DOHH2 (cell line): Measurements from ENCODE around the gene VPS26A.
"Not testable (repeated sequence)": the region's sequence is repeated elsewhere in the genome, so short reads cannot be mapped to it uniquely, and the experiment has no call there.

Experiments used
- H3F3A ChIP-seq: fragments of 200-600 bp; sonication (generic), shearing (Covaris generic); 2 replicates; pipeline ENCODE4 v1.6.0; 2016; ENCODE audit warnings: antibody characterized with exemption, mild to moderate bottlenecking; ENCODE audit not compliant: control insufficient read depth, insufficient read depth
- H3K27ac ChIP-seq: fragments of 200-600 bp; sonication (generic); 2 replicates; pipeline ENCODE4 v1.5.1; 2014; ENCODE audit warnings: low read depth, mild to moderate bottlenecking, low read length, moderate library complexity
- H3K27me3 ChIP-seq: fragments of 200-600 bp; sonication (generic); 2 replicates; pipeline ENCODE4 v1.6.1; 2014; ENCODE audit warnings: mild to moderate bottlenecking, low read length, mixed read lengths; ENCODE audit not compliant: control insufficient read depth
- H3K36me3 ChIP-seq: fragments of 200-600 bp; sonication (generic); 2 replicates; pipeline ENCODE4 v1.6.1; 2014; ENCODE audit warnings: mild to moderate bottlenecking, low read length, moderate library complexity, mixed read lengths; ENCODE audit not compliant: control insufficient read depth
- H3K4me1 ChIP-seq: fragments of 200-600 bp; sonication (generic); 2 replicates; pipeline ENCODE4 v1.6.1; 2014; ENCODE audit warnings: mild to moderate bottlenecking, low read length, mixed read lengths; ENCODE audit not compliant: control insufficient read depth
- H3K4me2 ChIP-seq: fragments of 200-600 bp; sonication (generic); 2 replicates; pipeline ENCODE4 v1.6.0; 2014; ENCODE audit warnings: mild to moderate bottlenecking, low read length, moderate library complexity
- H3K4me3 ChIP-seq: fragments of 200-600 bp; sonication (generic); 2 replicates; pipeline ENCODE4 v1.5.1; 2014; ENCODE audit warnings: mild to moderate bottlenecking, low read length, mixed read lengths
- H3K79me2 ChIP-seq: fragments of 200-600 bp; sonication (generic); 2 replicates; pipeline ENCODE4 v1.6.1; 2014; ENCODE audit warnings: mild to moderate bottlenecking, low read length, mixed read lengths; ENCODE audit not compliant: control insufficient read depth
- H3K9me2 ChIP-seq: fragments of 200-600 bp; sonication (generic); replicated peaks from 2 replicates; pipeline ENCODE4 v1.6.1; 2014; ENCODE audit warnings: mild to moderate bottlenecking, low read length, mixed read lengths; ENCODE audit not compliant: control insufficient read depth
- H3K9me3 ChIP-seq: fragments of 200-600 bp; sonication (generic); 2 replicates; pipeline ENCODE4 v1.6.1; 2014; ENCODE audit warnings: antibody characterized with exemption, low read length, mixed read lengths; ENCODE audit not compliant: control insufficient read depth, insufficient read depth
- H4K20me1 ChIP-seq: fragments of 200-600 bp; sonication (generic); 2 replicates; pipeline ENCODE4 v1.6.0; 2014; ENCODE audit warnings: low read depth, mild to moderate bottlenecking, antibody characterized with exemption, low read length, moderate library complexity; ENCODE audit not compliant: control insufficient read depth, insufficient read depth
- CTCF ChIP-seq: fragments of 200-600 bp; sonication (generic); IDR thresholded peaks from one replicate; pipeline ENCODE4 v1.5.1; 2014; ENCODE audit warnings: antibody characterized with exemption, mild to moderate bottlenecking, low read depth, low read length; ENCODE audit not compliant: poor library complexity, severe bottlenecking
- EZH2phosphoT487 ChIP-seq: fragments of 200-600 bp; sonication (generic); IDR thresholded peaks from 2 replicates; pipeline ENCODE4 v1.6.1; 2017; ENCODE audit warnings: borderline replicate concordance, mild to moderate bottlenecking, antibody characterized with exemption, low read length, moderate library complexity, mixed read lengths

The VPS26A gene

GRCh38 chr10:69139961-69140360 is 16.0 kb downstream of the VPS26A start:
- Histone ChIP-seq H3K27me3 (no peaks in the 10 kb centered on the region), H3K36me3 (peaks cover 7% of the 10 kb centered on the region; the same call in 1 of the 2 replicates), H3K27ac (no peak overlapping the region), H3K9me3 (no peaks in the 10 kb centered on the region), H3K4me1 (no peaks in the 10 kb centered on the region), H3K9me2 (no peaks in the 10 kb centered on the region), H3K4me2 (no peak overlapping the region), H3F3A (no peaks in the 10 kb centered on the region), H4K20me1 (no peaks in the 10 kb centered on the region), H3K79me2 (peaks cover 24% of the 10 kb centered on the region), H3K4me3 (no peak overlapping the region)
- TF ChIP-seq EZH2phosphoT487 (no peak), CTCF (no peak)

GRCh38 chr10:69141304-69141703 is 17.3 kb downstream of the VPS26A start:
- no peaks in the 10 kb centered on the region for H3K9me2 ChIP-seq
- TF ChIP-seq EZH2phosphoT487 (no peak), CTCF (no peak)
- no peaks in the 10 kb centered on the region for H3F3A ChIP-seq
- H3K79me2 ChIP-seq: peaks cover 33% of the 10 kb centered on the region
- H3K27me3 ChIP-seq: no peaks in the 10 kb centered on the region
- no peaks in the 10 kb centered on the region for H3K4me1 ChIP-seq
- no peaks in the 10 kb centered on the region for H3K9me3 ChIP-seq
- H3K36me3 ChIP-seq: peaks cover 4% of the 10 kb centered on the region; the same call in 1 of the 2 replicates
- H3K27ac ChIP-seq: no peak overlapping the region
- no peaks in the 10 kb centered on the region for H4K20me1 ChIP-seq
- H3K4me3 ChIP-seq: no peak overlapping the region
- no peak overlapping the region for H3K4me2 ChIP-seq

GRCh38 chr10:69142074-69142473 is 18.1 kb downstream of the VPS26A start:
- not testable (repeated sequence) for H3K9me3 ChIP-seq, H4K20me1 ChIP-seq
- peaks cover 38% of the 10 kb centered on the region for H3K79me2 ChIP-seq

GRCh38 chr10:69142983-69143382 is 19.0 kb downstream of the VPS26A start:
- Histone ChIP-seq H4K20me1 (peaks cover 3% of the 10 kb centered on the region; the same call in 1 of the 2 replicates), H3K9me2 (no peaks in the 10 kb centered on the region), H3K9me3 (no peaks in the 10 kb centered on the region), H3K4me2 (no peak overlapping the region), H3K27ac (no peak overlapping the region), H3F3A (no peaks in the 10 kb centered on the region), H3K79me2 (peaks cover 44% of the 10 kb centered on the region), H3K36me3 (no peaks in the 10 kb centered on the region), H3K4me1 (no peaks in the 10 kb centered on the region; the same call in 1 of the 2 replicates), H3K27me3 (no peaks in the 10 kb centered on the region), H3K4me3 (no peak overlapping the region)
- TF ChIP-seq EZH2phosphoT487 (no peak), CTCF (no peak)

More at GRCh38 chr10:69142074-69142473, 18.1 kb downstream of the VPS26A start:
- not testable (repeated sequence) for H3K4me2 ChIP-seq, H3F3A ChIP-seq, H3K9me2 ChIP-seq, H3K27ac ChIP-seq, H3K4me1 ChIP-seq, H3K27me3 ChIP-seq, H3K4me3 ChIP-seq, H3K36me3 ChIP-seq
